Fibroblast of lung (primary cell): Measurements from ENCODE around the gene TMC1.
"Not testable (repeated sequence)": the region's sequence is repeated elsewhere in the genome, so short reads cannot be mapped to it uniquely, and the experiment has no call there.

Experiments used
- CTCF ChIP-seq, 2 donors: IDR thresholded peaks in 1 of 2; conservative IDR thresholded peaks in 1 of 2; 1 replicate in 1 of 2; 2 replicates in 1 of 2; pipeline ENCODE4 v1.5.1; 2011 to 2012; ENCODE audit warnings: low read length in 2 of 2, control low read depth in 1 of 2, inconsistent platforms in 1 of 2, low read depth in 1 of 2, mild to moderate bottlenecking in 1 of 2
- EZH2 ChIP-seq: IDR thresholded peaks from 2 replicates; pipeline ENCODE4 v1.5.1; 2012; ENCODE audit warnings: low read length, control low read depth, mild to moderate bottlenecking; ENCODE audit errors: missing control alignments

GRCh38 chr9:72862788-72863187 lies 341.4 kb downstream of the TMC1 start:
- TF ChIP-seq CTCF (conservative IDR thresholded peaks at IDR 0.05 in 1 of 2, IDR thresholded peaks at IDR 0.05 in 1 of 2; ENCODE audit: low read depth in 1 of 2, low read length in 2 of 2); EZH2: not testable (repeated sequence)
